Stimulated activated CD4-positive, alpha-beta T cell treated with anti-CD3 and anti-CD28 coated beads, TNF-alpha, amount 100 ng/mL, for 24 hours (primary cell): ENCODE measurements around the gene MIS12.

Source experiments
- DNase-seq, 3 experiments: peaks; one replicate each; pipeline ENCODE4 v3.0.0-alpha.2; 2020; ENCODE audit warnings: low read depth in 3 of 3

The MIS12 gene

GRCh38 chr17:5500247-5500588 is 13.9 kb downstream of the MIS12 start:
- DNase-seq, result no peak

- DNase-seq, result peak; percentile 39 to 69 (median 48)
These were observed 14.4 kb downstream of the MIS12 start for GRCh38 chr17:5500589-5501391.

GRCh38 chr17:5501685-5502084 is 15.3 kb downstream of the MIS12 start:
- DNase-seq, result no peak

GRCh38 chr17:5502552-5502951 is 16.2 kb downstream of the MIS12 start:
- no peak for DNase-seq

- DNase-seq, result no peak
These were observed 19.9 kb downstream of the MIS12 start for GRCh38 chr17:5506307-5506706.

GRCh38 chr17:5508810-5509209 is 22.4 kb downstream of the MIS12 start:
- no peak for DNase-seq

GRCh38 chr17:5509482-5509881 is 23.1 kb downstream of the MIS12 start:
- no peak for DNase-seq

GRCh38 chr17:5510771-5511170 is 24.4 kb downstream of the MIS12 start:
- DNase-seq, result no peak

GRCh38 chr17:5511401-5512225 is 25.2 kb downstream of the MIS12 start:
- no peak for DNase-seq

GRCh38 chr17:5513628-5514027 is 27.3 kb downstream of the MIS12 start:
- no peak for DNase-seq

GRCh38 chr17:5514976-5515375 is 28.6 kb downstream of the MIS12 start:
- no peak for DNase-seq

GRCh38 chr17:5516060-5516792 is 29.9 kb downstream of the MIS12 start:
- no peak for DNase-seq

GRCh38 chr17:5522476-5522875 is 36.1 kb downstream of the MIS12 start:
- DNase-seq, result no peak

GRCh38 chr17:5523249-5523648 is 36.9 kb downstream of the MIS12 start:
- DNase-seq, result no peak

- DNase-seq, result peak; percentile 48 to 77 (median 52)
These were observed 40.6 kb downstream of the MIS12 start for GRCh38 chr17:5526821-5527598.

- no peak for DNase-seq
These were observed 41.4 kb downstream of the MIS12 start for GRCh38 chr17:5527601-5528250.

GRCh38 chr17:5530265-5531084 is 44.1 kb downstream of the MIS12 start:
- DNase-seq, result no peak

GRCh38 chr17:5531085-5531418 is 44.7 kb downstream of the MIS12 start:
- DNase-seq, result no peak

- no peak for DNase-seq
These were observed 46.2 kb downstream of the MIS12 start for GRCh38 chr17:5532581-5532980.
